Keratinocyte (primary cell): Measurements from ENCODE around the gene ATXN7L3. TPM values are rescaled to one million over a fixed set of nuclear protein-coding genes. Genes with fewer than 3 reads are reported as not detected.

ENCODE experiments used
- DNase-seq: peaks from one replicate; pipeline ENCODE4 v3.0.0-alpha.2; 2011; ENCODE audit warnings: low read depth, missing footprints, low spot score
- FAIRE-seq: peaks from 2 replicates; lab custom pipeline; 2011; peaks lifted over from hg19 to GRCh38; lab: Jason Lieb, UNC
- H2AFZ ChIP-seq: 2 replicates; pipeline ENCODE4 v1.6.0; 2012; ENCODE audit warnings: low read length, control low read depth, inconsistent platforms; ENCODE audit not compliant: control insufficient read depth
- H3K27ac ChIP-seq: 2 replicates; pipeline ENCODE4 v1.5.1; 2011; ENCODE audit warnings: low read length; ENCODE audit not compliant: control insufficient read depth, insufficient read depth
- H3K27me3 ChIP-seq: 3 replicates; pipeline ENCODE4 v1.6.0; 2011; ENCODE audit warnings: low read length; ENCODE audit not compliant: control insufficient read depth, insufficient read depth; ENCODE audit errors: extremely low read depth
- H3K36me3 ChIP-seq, 2 experiments: 2 replicates in 1 of 2; 3 replicates in 1 of 2; pipeline ENCODE4 v1.5.1; 2011; ENCODE audit warnings: low read length in 2 of 2, mild to moderate bottlenecking in 1 of 2; ENCODE audit not compliant: control insufficient read depth in 2 of 2, insufficient read depth in 2 of 2; ENCODE audit errors: extremely low read depth in 1 of 2
- H3K4me1 ChIP-seq: 3 replicates; pipeline ENCODE4 v1.5.1; 2011; ENCODE audit warnings: low read length; ENCODE audit not compliant: control insufficient read depth, insufficient read depth; ENCODE audit errors: extremely low read depth
- H3K4me2 ChIP-seq: 3 replicates; pipeline ENCODE4 v1.6.0; 2011; ENCODE audit warnings: low read depth, low read length; ENCODE audit not compliant: control insufficient read depth, insufficient read depth; ENCODE audit errors: extremely low read depth
- H3K4me3 ChIP-seq, 3 experiments: fragments of 200-600 bp in 1 of 3; sonication (generic) in 1 of 3; 2 replicates in 2 of 3; 3 replicates in 1 of 3; pipeline ENCODE4 v1.5.1; 2011 to 2016; ENCODE audit warnings: low read length in 3 of 3, mild to moderate bottlenecking in 3 of 3, control low read depth in 2 of 3, inconsistent platforms in 1 of 3, low read depth in 1 of 3, mixed read lengths in 1 of 3, mixed run types in 1 of 3, moderate library complexity in 1 of 3; ENCODE audit not compliant: control insufficient read depth in 2 of 3, insufficient read depth in 2 of 3; ENCODE audit errors: extremely low read depth in 1 of 3
- H3K79me2 ChIP-seq: 2 replicates; pipeline ENCODE4 v1.6.0; 2012; ENCODE audit warnings: low read length; ENCODE audit not compliant: control insufficient read depth, insufficient read depth
- H3K9ac ChIP-seq: 3 replicates; pipeline ENCODE4 v1.6.0; 2011; ENCODE audit warnings: low read length; ENCODE audit not compliant: control insufficient read depth, insufficient read depth; ENCODE audit errors: extremely low read depth
- H3K9me1 ChIP-seq: 3 replicates; pipeline ENCODE4 v1.6.0; 2011; ENCODE audit warnings: low read length; ENCODE audit not compliant: control insufficient read depth, insufficient read depth; ENCODE audit errors: extremely low read depth
- H3K9me3 ChIP-seq: 2 replicates; pipeline ENCODE4 v1.5.1; 2012; ENCODE audit warnings: low read depth, low read length; ENCODE audit not compliant: control insufficient read depth
- H4K20me1 ChIP-seq: 3 replicates; pipeline ENCODE4 v1.6.0; 2011; ENCODE audit warnings: low read length; ENCODE audit not compliant: control insufficient read depth, insufficient read depth; ENCODE audit errors: extremely low read depth
- EZH2 ChIP-seq: IDR thresholded peaks from one replicate; pipeline ENCODE4 v1.6.1; 2012; ENCODE audit warnings: inconsistent platforms, mild to moderate bottlenecking, low read length, moderate library complexity
- dilution Hi-C: fragments of 300-500 bp; cut with MboI; formaldehyde crosslinking; loops from one replicate; pipeline ENCODE4 v1.7.0; 2020; ENCODE audit warnings: low sequenced_read_pairs; ENCODE audit not compliant: extremely low pct_ligation_motif_present
- polyA plus RNA-seq, 5 experiments: library from polyadenylated mRNA; depleted of rRNA in 3 of 5; stranded (reverse) in 3 of 5; stranded (forward) in 1 of 5; unstranded in 1 of 5; fragments of >200 nt; gene quantifications; 1 replicate in 1 of 5; 2 replicates in 3 of 5; 3 replicates in 1 of 5; pipeline versions ENCODE4 v1.2.1 to v1.2.3, GENCODE V29; 2011 to 2012; ENCODE audit warnings: missing spikeins in 2 of 5, low read depth in 1 of 5, low replicate concordance in 1 of 5
- TF ChIP-seq, protein P1 (sequence below), 3 experiments: IDR thresholded peaks in 1 of 3; conservative IDR thresholded peaks in 1 of 3; optimal IDR thresholded peaks in 1 of 3; 2 replicates in 2 of 3; 3 replicates in 1 of 3; pipeline versions ENCODE3 to v1.5.1; 2011; ENCODE audit warnings: low read length in 3 of 3, mild to moderate bottlenecking in 3 of 3, moderate library complexity in 2 of 3, control low read depth in 1 of 3, inconsistent platforms in 1 of 3; ENCODE audit not compliant: insufficient read depth in 2 of 3; ENCODE audit errors: extremely low read depth in 1 of 3

The ATXN7L3 gene
- polyA plus RNA-seq, 1 donor (not counting 4 experiments of a cell fraction or from before 2014, with no cell fraction given), result 32.8 TPM

DNA sequence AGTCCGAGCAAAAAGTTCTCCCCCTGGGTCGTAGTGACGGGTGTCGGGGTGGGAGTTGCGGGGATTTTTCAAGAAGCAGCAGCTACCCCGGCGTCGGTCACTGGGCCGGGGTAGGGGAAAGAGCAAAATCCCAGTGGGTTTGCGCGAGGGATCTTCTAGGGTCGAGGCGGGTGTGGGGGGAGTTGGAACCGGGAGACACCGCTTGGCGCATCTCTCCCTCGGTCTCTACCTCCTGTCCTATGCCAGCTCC lies 22.1 kb upstream of the ATXN7L3 start:
- Histone ChIP-seq H3K4me3 (peak overlapping the region; percentile 84 to 89 (median 85)), H2AFZ (peak overlapping the region; percentile 7), H3K79me2 (peaks cover 19% of the 10 kb centered on the region), H3K36me3 (peaks cover 0 to 6% of the 10 kb centered on the region in 2 experiments), H3K27ac (peak overlapping the region; percentile 70), H3K9ac (peak overlapping the region; percentile 87), H3K27me3 (no peaks in the 10 kb centered on the region), H3K9me3 (no peaks in the 10 kb centered on the region), H3K4me2 (peak overlapping the region; percentile 98), H3K4me1 (peaks cover 33% of the 10 kb centered on the region), H3K9me1 (no peaks in the 10 kb centered on the region), H4K20me1 (no peaks in the 10 kb centered on the region)
- dilution Hi-C loops, result no loop called here
- DNase-seq (no peak), FAIRE-seq (no peak)
- TF ChIP-seq, protein P1, sequence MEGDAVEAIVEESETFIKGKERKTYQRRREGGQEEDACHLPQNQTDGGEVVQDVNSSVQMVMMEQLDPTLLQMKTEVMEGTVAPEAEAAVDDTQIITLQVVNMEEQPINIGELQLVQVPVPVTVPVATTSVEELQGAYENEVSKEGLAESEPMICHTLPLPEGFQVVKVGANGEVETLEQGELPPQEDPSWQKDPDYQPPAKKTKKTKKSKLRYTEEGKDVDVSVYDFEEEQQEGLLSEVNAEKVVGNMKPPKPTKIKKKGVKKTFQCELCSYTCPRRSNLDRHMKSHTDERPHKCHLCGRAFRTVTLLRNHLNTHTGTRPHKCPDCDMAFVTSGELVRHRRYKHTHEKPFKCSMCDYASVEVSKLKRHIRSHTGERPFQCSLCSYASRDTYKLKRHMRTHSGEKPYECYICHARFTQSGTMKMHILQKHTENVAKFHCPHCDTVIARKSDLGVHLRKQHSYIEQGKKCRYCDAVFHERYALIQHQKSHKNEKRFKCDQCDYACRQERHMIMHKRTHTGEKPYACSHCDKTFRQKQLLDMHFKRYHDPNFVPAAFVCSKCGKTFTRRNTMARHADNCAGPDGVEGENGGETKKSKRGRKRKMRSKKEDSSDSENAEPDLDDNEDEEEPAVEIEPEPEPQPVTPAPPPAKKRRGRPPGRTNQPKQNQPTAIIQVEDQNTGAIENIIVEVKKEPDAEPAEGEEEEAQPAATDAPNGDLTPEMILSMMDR (optimal IDR thresholded peaks at IDR 0.05 in 1 of 3, IDR thresholded peaks at IDR 0.05 in 1 of 3, conservative IDR thresholded peaks at IDR 0.05 in 1 of 3; ENCODE audit: extremely low read depth in 1 of 3, insufficient read depth in 2 of 3, low read length in 3 of 3), result no peak
- no peak for TF ChIP-seq EZH2

- H4K20me1 ChIP-seq, result no peaks in the 10 kb centered on the region
- no peaks in the 10 kb centered on the region for H3K27me3 ChIP-seq
- peak overlapping the region; percentile 98 for H3K4me2 ChIP-seq
- TF ChIP-seq, protein P1 (optimal IDR thresholded peaks at IDR 0.05 in 1 of 3, IDR thresholded peaks at IDR 0.05 in 1 of 3, conservative IDR thresholded peaks at IDR 0.05 in 1 of 3; ENCODE audit: extremely low read depth in 1 of 3, insufficient read depth in 2 of 3, low read length in 3 of 3), result no peak
- no peak for TF ChIP-seq EZH2
- peaks cover 34% of the 10 kb centered on the region for H3K4me1 ChIP-seq
- H3K4me3 ChIP-seq, result peak overlapping the region; percentile 84 to 89 (median 85)
- peak overlapping the region; percentile 87 for H3K9ac ChIP-seq
- DNase-seq (no peak), FAIRE-seq (no peak)
- H3K9me3 ChIP-seq, result no peaks in the 10 kb centered on the region
- peaks cover 24% of the 10 kb centered on the region for H3K79me2 ChIP-seq
- H2AFZ ChIP-seq, result peak overlapping the region; percentile 60
- dilution Hi-C loops, result no loop called here
- peak overlapping the region; percentile 70 for H3K27ac ChIP-seq
- peaks cover 4 to 11% of the 10 kb centered on the region in 2 experiments for H3K36me3 ChIP-seq
- no peaks in the 10 kb centered on the region for H3K9me1 ChIP-seq
These were observed 21.6 kb upstream of the ATXN7L3 start for GRCh38 chr17:44221084-44221861.
